Stimulated activated CD8-positive, alpha-beta memory T cell treated with anti-CD3 and anti-CD28 coated beads, Interleukin-15, amount 100 ng/mL, for 4 hours (primary cell): ENCODE measurements around the gene KATNB1.

Source experiments
- DNase-seq, 2 donors: peaks; one replicate each; pipeline ENCODE4 v3.0.0-alpha.2; 2020; ENCODE audit warnings: low read depth in 2 of 2

The KATNB1 gene

DNA sequence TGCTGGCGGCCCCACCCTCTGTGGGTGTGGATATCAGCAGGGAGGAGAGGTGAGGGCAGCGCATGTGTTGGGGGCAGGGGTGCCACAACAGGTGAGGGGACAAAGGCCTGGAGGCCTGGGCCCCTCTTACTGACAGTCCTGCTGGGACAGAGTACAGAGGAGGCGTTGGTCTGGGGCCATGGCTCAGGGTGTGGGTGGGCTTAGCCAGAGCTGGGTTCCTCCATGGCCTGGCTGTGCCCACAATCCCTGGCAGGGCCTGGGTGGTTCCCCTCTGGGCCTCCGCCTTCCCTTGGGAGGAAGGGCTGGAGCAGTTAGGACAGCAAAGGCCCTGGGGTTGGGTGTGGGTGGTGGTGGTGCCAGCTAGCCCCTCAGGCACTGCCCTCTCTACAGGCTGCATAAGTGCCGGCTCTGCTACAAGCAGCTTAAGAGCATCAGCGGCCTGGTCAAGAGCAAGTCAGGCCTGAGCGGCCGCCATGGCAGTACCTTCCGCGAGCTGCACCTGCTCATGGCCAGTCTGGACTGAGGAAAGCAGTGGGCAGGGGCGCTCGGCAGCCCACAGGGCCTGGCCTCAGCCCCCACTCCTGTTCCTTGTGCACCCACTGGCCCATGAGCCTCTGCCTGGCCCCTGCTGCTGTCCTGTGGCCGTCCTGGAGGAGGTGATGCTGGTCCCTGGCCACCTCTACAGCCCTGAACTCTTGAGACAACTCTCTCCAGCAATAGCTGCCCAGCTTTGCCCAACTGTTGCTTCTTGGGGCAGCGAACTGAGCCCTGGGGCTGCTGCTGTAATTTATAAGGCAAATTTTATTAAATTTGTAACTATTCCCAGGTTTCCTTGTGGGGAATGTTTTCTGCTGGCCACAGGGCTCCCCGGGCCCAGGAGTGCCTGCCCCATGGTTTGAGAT is 21.1 kb downstream of the KATNB1 start:
- no peak for DNase-seq

DNA sequence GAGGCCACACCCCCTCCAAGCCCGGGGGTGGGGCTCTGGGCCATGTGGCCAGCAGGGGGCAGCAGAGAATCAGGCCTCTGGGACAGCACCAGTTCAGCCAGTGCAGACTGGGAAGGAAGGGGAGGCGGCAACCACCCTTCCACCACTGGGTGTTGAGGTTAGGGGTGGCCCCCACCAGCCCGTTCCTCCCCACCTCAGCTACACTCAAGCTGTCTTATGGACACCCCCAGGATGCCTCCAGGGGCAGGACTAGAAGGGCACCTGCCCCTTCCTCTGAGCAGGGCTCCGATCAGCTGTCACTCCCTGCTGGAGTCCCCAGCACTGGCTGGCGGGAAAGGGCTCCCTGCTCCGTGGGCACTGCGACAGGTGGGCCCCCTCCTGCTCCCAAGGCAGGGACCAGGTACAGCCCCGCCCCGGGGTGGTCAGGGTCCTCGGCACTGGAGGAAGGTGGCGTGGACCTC is 21.8 kb downstream of the KATNB1 start:
- DNase-seq, result peak; percentile 61 to 71

DNA sequence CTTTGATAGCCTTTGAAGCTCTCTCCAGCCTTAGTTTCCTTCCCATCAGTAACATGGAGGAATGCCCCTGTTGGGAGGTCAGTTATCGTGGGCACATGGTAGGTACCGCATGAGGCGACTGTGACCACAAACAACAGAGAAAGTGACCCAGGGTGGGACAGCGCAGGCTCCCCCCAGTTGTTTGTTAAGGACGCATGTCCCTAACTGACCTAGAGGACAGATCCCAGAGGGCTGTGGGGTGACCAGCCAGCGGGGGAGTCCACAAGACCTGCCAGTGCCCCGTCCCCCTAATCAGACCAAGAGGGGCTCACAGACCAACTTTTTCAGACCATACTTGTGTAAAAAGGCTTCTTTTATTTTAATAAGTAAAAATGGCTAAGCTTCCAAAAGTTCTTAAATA is 22.3 kb downstream of the KATNB1 start:
- no peak for DNase-seq

DNA sequence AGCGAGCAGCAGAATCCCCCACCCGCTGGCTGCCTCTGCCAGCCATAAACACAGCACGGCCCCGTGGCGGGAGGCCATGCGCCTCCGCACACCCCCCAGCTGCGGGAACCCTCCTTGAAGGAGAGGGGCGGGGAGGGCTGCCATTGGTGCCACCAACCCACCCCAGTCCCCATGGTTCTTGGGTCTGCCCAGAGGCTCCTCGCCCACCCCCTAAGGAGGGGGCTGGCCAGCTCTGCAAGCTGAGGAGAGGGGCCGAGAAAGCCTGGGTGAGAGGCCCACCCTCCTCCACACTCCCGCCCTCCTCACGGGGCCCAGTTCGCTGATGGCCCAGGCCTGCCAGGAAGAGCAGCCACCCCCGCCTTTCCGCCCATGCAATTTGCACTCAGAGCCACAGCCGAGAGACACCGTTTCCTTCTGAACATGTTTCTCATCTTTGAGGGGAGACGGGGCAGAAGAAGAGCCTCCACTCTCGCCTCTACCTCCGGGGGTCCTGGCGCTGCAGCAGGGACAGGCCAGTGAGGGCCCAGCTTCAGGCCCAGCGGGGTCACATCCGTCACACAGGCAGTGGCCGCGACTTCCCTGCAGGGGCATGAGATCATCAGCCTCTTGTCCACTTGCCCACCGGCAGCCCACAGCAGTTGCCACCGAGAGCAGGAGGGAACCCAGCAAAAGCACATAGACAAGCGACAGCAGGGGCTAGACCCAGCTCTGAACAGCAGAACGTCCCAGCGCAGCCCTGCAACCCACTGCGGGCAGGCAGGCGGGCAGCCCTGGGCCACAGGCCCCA is 23.0 kb downstream of the KATNB1 start:
- DNase-seq, result no peak

DNA sequence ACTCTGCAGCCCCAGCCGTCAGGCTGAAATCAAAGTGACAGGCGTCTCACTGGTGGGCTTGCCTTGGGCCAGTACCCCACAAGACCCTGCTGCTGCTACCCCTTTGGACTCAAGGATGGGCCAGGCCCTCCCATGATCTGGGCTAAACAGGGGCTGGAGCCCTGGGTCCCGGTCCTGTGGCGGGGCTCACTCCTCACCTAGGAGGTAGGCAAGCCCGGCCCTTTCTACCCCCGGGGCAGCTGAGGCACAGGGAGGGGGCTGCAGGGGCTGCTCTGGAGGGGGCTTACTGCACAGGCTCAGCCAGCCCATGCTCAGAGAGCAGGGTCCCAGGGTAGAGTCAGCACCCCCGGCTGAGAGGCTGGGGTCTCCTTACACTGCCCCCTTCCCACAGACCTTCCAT is 23.6 kb downstream of the KATNB1 start:
- DNase-seq, result no peak

DNA sequence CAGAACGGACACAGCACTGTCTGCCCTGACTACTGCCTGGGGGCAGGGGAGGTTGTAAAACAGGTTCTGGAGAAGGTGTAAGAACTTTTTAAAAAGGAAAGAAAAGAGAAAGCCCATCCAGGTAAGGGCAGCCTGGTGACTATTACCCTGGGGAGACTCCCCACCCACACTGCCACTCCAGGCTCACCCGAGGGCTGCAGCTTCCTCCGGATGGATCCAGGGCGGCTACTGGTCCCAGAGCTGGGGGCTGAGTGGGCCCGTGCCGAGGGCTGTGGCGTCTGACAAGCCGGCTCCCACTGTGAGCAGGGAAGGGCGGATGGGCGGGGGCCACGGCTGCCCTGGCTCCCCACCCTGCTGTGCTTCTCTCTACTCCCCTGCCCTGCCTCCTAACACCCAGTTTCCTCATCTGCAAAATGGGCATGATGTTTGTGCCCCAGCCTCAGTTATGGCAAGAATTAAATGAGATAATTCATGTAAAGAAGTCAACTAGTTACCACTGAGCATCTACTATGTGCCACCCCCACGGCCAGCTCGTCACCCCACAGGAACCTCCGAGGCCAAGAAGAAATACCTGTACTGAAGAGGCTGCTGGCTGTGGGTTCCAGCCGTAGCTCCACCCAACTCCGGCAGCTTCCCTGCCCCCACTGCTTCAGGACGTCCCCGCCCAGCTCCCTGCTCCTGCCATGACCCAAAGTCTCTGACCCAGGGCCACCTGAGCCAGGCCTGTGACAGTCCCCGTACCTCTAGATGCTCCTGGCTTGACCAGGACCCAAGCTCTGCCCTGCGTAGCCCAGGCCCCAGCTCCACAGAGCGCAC is 24.2 kb downstream of the KATNB1 start:
- no peak for DNase-seq

DNA sequence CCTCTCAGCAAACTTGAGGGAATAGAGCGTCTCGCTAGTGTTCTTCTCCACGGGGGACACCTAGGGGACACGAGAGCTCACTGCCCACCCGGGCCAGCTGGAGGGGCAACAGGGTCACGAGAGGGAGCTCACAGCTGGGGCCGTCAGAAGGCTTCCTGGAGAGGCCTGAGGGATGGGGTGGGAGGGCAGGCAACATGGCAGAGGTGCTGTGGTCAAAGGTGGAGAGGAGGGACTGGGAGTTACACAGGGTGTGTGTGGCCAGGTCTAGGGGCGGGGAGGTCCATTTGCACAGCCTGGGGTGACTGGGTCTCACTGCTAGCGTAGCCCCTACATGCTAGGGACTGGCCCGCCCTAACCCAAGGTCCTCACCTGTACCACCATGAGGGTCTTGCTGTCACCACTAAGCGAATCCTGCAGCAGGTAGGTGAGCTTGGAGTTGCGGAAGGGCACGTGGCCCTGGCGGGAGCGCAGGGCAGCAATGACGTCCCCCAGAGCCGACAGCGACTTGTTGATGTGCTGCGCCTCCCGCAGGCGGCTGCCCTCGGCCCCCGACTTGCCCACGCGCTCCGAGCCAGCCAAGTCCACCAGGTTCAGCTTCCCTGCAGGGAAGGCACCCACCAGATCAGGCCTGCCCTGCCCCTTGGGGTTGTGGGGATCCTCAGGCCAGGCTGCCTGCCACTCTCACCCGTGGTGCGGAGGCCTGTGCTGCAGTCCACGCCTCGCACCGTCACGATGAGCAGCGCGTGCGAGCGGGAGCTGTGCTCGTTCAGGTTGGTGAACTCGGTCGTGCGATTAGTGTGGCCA is 25.0 kb downstream of the KATNB1 start:
- no peak for DNase-seq

DNA sequence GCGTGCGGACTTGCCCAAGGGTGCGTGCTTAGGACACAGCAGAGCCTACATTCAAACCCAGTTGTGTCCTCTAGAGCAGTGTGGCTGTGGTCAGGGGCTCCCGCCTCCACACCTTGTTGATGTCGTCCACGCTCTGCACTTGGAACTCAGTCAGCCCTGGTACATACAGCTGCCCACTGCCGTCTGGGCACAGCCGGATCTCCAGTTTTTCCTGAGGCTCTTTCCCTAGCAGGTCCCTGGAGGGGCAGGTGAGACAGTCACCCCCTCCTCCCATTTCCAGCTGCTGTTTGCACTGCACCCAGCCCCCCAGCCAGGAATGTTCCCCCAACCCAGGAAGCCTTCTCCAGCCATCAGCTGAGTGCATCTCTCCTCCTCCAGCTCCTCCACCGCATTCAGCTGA is 25.7 kb downstream of the KATNB1 start:
- DNase-seq, result no peak

DNA sequence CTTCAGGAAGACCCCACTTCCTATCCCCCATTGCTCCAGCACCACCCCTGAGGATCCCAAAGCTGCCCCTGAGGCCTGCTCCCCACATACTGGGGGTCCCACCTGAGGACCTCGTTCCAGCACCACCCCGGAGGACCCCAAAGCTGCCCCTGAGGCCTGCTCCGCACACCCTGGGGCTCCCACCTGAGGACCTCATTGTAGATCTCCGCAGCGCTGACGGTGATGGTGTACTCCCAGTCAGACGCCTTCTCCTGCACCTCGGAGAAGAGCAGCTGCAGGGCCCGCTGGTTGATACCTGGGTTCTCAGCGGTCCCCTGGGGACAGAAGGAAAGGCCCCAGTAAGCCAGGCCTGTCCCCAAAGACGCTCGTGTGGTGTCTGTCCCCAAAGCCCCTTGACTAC is 26.4 kb downstream of the KATNB1 start:
- no peak for DNase-seq

DNA sequence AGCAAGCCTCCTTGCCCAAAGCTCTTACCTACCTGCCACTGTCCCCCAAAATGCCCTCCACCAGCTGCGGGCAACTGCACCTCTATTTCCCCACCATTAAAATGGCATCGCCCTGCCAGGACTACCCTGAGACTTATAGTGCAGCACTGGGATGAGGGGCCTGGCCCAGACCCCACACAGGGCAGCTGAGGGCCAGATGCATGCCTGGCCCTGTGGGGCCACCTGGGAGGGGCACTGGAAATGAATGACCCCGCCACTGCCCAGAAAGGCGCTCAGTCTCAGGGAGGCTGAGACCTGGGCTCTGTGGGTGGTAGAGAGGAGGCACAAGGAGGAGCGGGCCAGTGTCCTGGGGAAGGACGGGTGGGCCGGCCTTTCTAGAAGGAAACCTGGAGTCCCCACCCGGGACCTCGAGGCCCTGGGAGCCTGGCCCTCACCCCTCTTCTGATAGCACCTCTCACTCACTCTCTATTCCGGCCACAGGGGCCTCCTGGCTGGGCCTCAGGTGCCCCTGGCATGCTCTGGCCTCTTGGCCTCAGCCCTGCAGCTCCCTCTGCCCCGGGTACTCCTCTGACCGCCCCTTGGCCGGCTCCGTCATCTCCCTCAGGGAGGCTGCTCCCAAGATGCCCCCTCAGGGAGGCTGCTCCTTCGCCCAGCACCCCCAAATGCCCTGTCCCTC is 26.9 kb downstream of the KATNB1 start:
- DNase-seq, result no peak

DNA sequence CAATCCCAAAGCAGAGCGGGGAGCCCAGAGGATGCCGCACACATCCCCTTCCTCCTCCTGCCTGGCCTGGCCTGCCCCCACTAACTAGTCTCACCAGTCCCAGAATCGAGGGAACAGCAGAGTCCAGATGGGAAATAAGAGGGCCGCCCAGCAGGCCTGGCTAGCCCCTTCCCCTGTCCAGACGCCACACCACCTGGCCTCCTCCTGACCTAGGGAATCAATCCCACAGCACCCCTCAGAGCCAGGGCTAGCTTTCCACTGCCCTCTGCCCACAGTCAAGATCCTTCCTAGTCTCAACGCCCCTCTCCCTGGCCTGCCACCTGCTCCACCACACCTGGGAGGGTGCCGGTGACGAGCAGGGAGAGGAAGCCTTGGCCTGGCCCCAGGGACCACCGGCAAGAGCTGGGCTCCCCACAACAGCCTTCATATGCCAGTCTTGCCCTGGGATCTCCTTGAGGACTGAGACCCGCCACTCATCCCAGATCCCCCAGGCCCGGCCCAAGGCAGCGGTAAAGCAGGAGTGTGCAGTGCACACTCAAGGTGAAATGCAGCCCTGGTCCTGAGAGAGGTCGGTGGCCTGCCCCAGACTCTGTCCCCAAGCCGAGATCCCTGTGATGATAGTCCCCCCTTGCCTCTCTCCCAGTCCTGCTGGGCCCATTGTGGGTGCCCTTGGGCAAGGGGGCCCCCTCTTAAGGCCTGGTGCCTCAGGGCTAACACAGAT is 27.9 kb downstream of the KATNB1 start:
- DNase-seq, result no peak

DNA sequence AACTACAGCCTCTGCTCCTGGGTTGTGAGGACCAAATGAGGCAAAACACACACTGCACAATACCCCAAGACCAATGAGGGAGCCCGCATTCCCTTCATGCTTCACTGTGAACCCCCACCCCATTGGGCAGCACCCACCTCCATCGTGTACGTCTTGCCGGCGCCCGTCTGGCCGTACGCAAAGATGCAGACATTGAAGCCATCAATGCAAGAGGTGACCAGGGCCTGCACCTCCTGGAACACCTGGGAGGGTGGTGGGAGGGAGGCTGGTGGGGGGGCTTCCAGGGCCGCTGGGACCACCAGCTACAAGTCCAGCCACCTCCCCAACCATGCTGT is 28.4 kb downstream of the KATNB1 start:
- no peak for DNase-seq

DNA sequence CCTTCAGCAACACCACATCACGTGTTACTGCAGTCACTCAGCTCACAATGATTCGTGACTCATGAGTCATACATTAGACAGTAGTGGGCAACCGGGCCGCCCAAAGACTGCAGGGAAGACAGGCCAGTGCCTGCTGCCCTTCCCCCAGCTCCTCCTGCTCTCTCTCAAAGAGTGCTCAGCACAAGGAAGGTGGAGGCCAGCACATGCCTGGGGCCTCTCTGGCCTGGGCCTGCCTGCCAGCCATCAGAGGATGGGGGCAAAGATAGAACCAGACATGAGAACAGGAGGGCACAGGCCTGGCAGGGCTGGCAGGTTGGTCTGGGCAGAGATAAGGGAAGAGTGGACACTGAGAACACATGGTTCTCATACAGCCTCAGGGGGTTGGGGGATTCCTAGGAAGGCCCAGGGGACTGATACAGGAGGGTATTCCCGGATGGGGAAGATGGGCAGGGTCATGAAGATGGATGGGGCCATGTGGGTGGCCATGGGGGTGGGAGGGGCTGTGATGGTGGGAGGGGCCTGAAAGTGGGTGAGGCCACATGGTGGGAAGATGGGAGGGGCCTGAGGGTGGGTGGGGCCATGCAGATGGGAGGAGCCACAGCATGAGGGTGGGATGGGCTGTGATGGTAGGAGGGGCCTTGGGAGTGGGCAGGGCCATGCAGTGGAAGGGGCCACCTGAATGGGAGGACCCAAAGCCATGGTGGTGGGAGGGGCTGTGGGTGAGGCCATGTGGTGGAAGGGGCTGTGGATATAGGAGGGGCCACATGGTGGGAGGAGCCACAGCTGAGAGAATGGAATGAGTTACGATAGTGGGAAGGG is 29.0 kb downstream of the KATNB1 start:
- DNase-seq, result no peak

DNA sequence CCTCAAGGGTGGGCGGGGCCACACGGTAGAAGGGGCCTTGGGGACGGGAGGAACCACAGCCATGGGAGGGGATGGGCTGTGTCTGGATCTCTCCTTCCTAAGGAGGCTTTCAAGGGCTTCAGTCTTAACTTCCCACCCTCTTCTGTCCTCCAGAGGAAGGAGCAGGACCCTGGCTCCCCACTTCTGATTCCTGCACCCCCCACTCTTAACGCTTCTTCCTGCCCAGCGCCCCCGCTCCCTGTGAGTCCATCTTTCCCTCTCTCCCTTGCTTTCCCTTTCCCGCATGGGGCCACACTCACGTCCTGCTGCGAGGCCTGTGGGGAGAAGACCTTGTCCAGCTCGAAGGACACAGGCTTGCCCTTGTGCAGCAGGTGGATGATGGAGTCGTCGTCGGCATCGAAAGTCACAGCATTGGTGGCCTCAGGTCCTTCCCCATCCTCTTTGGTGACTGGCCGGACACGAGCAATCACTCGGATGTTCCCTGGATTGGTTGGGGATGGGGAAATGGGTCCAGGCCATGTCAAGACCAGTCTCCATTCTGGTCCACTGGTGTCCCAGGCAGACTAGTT is 29.7 kb downstream of the KATNB1 start:
- no peak for DNase-seq

DNA sequence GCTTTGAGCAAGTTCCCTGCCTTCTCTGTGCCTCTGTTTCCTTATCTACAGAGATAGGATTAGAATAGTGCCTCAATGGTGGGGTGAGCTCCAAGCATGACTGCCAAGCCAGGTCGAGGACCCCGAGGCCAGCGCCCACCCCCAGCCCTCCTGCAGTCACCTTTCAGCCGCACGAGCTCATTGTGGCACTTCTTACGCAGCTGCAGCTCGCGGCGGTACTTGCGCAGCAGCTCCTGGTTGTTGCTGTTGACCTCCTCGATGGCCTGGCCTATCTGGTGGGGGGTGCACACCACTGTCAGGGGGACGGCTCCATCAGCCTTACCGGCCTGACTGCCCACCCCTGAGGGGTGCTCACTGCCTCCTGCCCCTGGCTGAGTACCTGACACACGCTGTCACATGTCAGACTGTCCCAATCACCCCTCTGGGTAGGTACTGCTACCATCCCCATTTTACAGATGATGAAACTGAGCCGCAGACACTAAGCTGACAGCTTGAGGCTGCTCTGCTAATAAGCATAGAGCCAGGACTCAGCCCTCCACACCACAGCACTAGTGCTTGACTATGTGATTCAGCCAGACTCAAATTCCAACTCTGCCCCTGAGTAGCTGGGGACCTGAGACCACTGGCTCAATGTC is 31.3 kb downstream of the KATNB1 start:
- no peak for DNase-seq

DNA sequence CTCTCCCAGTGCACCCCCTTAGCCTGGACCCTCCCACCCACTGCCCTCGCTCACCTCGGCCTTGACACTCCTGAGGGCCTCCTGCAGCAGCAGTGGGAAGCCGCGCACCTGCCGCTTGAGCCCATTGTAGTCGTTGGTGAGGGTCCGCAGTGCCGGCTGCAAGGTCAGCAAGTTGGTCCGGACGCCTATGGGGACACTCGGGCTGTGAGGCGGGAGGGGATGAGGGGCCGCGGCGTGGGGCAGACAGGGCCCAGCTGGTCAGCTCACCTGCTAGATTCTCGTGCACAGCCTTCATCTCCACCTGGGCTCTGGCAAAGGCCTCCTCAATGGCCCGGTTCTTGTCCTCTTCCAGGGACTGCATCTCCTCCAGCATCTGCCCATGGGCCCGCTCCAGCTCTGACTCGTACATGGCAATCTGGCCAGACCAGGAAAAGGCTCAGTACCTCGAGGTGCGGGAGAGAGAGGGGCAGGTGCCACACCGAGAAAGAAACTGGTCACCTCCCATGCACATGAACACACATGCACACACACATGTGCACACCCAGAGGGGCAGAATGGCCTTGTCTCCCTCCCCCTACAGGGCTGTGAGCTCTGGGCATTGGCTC is 34.1 kb downstream of the KATNB1 start:
- no peak for DNase-seq

DNA sequence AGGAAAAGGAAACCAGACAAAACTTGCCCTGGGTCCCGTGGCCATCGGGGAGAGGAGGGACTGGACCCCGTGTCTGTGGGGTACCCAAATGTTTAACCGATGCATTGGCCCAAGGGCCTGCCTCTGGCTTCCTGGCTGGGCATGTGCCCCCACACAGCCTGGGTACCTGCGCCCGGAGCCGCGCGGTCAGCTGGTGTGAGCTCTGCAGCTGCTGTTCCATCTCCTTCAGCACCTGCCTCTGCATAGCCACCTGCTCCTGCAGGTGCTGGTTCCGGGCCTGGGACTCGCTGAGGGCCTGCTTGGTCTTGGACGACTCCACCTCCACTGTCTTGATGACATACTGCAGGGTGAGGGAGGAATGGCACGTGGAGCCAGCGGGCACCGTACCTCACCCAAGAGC is 34.8 kb downstream of the KATNB1 start:
- DNase-seq, result no peak
